Peyer's patch (tissue), 4 donors: ENCODE measurements around the gene AP2B1. TPM values are rescaled to one million over a fixed set of nuclear protein-coding genes. Genes with fewer than 3 reads are reported as not detected.

Source experiments
- DNase-seq, 3 donors: peaks; one replicate each; pipeline ENCODE4 v3.0.0-alpha.2; 2017 to 2019
- H3K27ac ChIP-seq, 4 donors: fragments of 200-600 bp; sonication (generic); one replicate each; pipeline ENCODE4 v1.5.1; 2016 to 2019
- H3K27me3 ChIP-seq, 2 donors: fragments of 200-600 bp; sonication (generic); one replicate each; pipeline ENCODE4 v1.5.1; 2019
- H3K36me3 ChIP-seq, 3 donors: fragments of 200-600 bp; sonication (generic); one replicate each; pipeline ENCODE4 v1.5.1; 2016 to 2019
- H3K4me1 ChIP-seq, 4 donors: fragments of 200-600 bp; sonication (generic); one replicate each; pipeline ENCODE4 v1.5.1; 2016 to 2019
- H3K4me3 ChIP-seq, 4 donors: fragments of 200-600 bp; sonication (generic); 1 replicate in 3 of 4; 2 replicates in 1 of 4; pipeline ENCODE4 v1.5.1; 2016 to 2019; ENCODE audit warnings: mild to moderate bottlenecking in 1 of 4
- H3K9me3 ChIP-seq, 4 donors: fragments of 200-600 bp; sonication (generic); one replicate each; pipeline ENCODE4 v1.5.1; 2016 to 2019; ENCODE audit warnings: mild to moderate bottlenecking in 1 of 4
- CTCF ChIP-seq, 6 experiments: fragments of 450-650 bp in 4 of 6; fragments of 200-600 bp in 2 of 6; sonication (generic) in 1 of 6; IDR thresholded peaks; one replicate each; pipeline ENCODE4 v1.5.1; 2017 to 2019; ENCODE audit warnings: antibody characterized with exemption in 6 of 6, mild to moderate bottlenecking in 3 of 6, moderate library complexity in 1 of 6
- POLR2A ChIP-seq, 2 donors: fragments of 450-650 bp; IDR thresholded peaks; one replicate each; pipeline ENCODE4 v1.5.1; 2017; ENCODE audit warnings: antibody characterized with exemption in 2 of 2, mild to moderate bottlenecking in 2 of 2, moderate library complexity in 2 of 2
- total RNA-seq, 4 donors: library from RNA; depleted of rRNA; stranded (reverse); fragments of >200 nt; gene quantifications; one replicate each; pipeline ENCODE4 v1.1.0, GENCODE V29; 2016

Gene AP2B1
- total RNA-seq, 4 donors from 2014 or later: 46.2 to 75.3 (median 66.6) TPM

GRCh38 chr17:35732806-35733136 is 145.6 kb downstream of the AP2B1 start:
- Histone ChIP-seq H3K4me1 (peaks cover 0 to 7% (median 3%) of the 10 kb centered on the region in 4 donors), H3K4me3 (no peak overlapping the region), H3K9me3 (no peaks in the 10 kb centered on the region), H3K27ac (no peak overlapping the region), H3K27me3 (no peaks in the 10 kb centered on the region), H3K36me3 (no peaks in the 10 kb centered on the region)
- TF ChIP-seq CTCF (IDR thresholded peaks at IDR 0.05) (no peak), POLR2A (IDR thresholded peaks at IDR 0.05) (no peak)
- DNase-seq: no peak

GRCh38 chr17:35733366-35733765 is 146.2 kb downstream of the AP2B1 start:
- no peaks in the 10 kb centered on the region for H3K9me3 ChIP-seq
- no peaks in the 10 kb centered on the region for H3K36me3 ChIP-seq
- peaks cover 0 to 7% (median 3%) of the 10 kb centered on the region in 4 donors for H3K4me1 ChIP-seq
- TF ChIP-seq POLR2A (IDR thresholded peaks at IDR 0.05): no peak
- TF ChIP-seq CTCF (IDR thresholded peaks at IDR 0.05): no peak
- no peaks in the 10 kb centered on the region for H3K27me3 ChIP-seq
- H3K27ac ChIP-seq: no peak overlapping the region
- no peak overlapping the region for H3K4me3 ChIP-seq
- no peak for DNase-seq

GRCh38 chr17:35734396-35734795 is 147.3 kb downstream of the AP2B1 start:
- no peak overlapping the region for H3K27ac ChIP-seq
- DNase-seq: no peak
- H3K27me3 ChIP-seq: no peaks in the 10 kb centered on the region
- no peaks in the 10 kb centered on the region for H3K36me3 ChIP-seq
- H3K9me3 ChIP-seq: no peaks in the 10 kb centered on the region
- H3K4me3 ChIP-seq: no peak overlapping the region
- TF ChIP-seq POLR2A (IDR thresholded peaks at IDR 0.05) (no peak), CTCF (IDR thresholded peaks at IDR 0.05) (no peak)
- peaks cover 0 to 7% (median 3%) of the 10 kb centered on the region in 4 donors for H3K4me1 ChIP-seq

GRCh38 chr17:35735036-35735805 is 148.1 kb downstream of the AP2B1 start:
- Histone ChIP-seq H3K27ac (no peak overlapping the region), H3K27me3 (no peaks in the 10 kb centered on the region), H3K4me3 (no peak overlapping the region), H3K4me1 (peaks cover 0 to 7% (median 3%) of the 10 kb centered on the region in 4 donors), H3K9me3 (no peaks in the 10 kb centered on the region), H3K36me3 (no peaks in the 10 kb centered on the region)
- DNase-seq: no peak
- TF ChIP-seq POLR2A (IDR thresholded peaks at IDR 0.05): no peak

GRCh38 chr17:35736236-35736635 is 149.1 kb downstream of the AP2B1 start:
- H3K27me3 ChIP-seq: peaks cover 0 to 5% of the 10 kb centered on the region in 2 donors
- peaks cover 0 to 12% (median under 1%) of the 10 kb centered on the region in 4 donors for H3K4me1 ChIP-seq
- H3K9me3 ChIP-seq: no peaks in the 10 kb centered on the region
- H3K4me3 ChIP-seq: no peak overlapping the region
- H3K36me3 ChIP-seq: no peaks in the 10 kb centered on the region
- no peak for DNase-seq
- H3K27ac ChIP-seq: no peak overlapping the region
- TF ChIP-seq CTCF (IDR thresholded peaks at IDR 0.05) (no peak), POLR2A (IDR thresholded peaks at IDR 0.05) (no peak)

- DNase-seq: no peak
- no peak for TF ChIP-seq CTCF (IDR thresholded peaks at IDR 0.05)
- TF ChIP-seq POLR2A (IDR thresholded peaks at IDR 0.05): no peak
- no peak overlapping the region for H3K4me3 ChIP-seq
- H3K27ac ChIP-seq: no peak overlapping the region
- no peaks in the 10 kb centered on the region for H3K9me3 ChIP-seq
- H3K4me1 ChIP-seq: peaks cover 0 to 9% (median 0%) of the 10 kb centered on the region in 4 donors
- peaks cover 0 to 10% of the 10 kb centered on the region in 2 donors for H3K27me3 ChIP-seq
- no peaks in the 10 kb centered on the region for H3K36me3 ChIP-seq
These were observed 151.5 kb downstream of the AP2B1 start for GRCh38 chr17:35738519-35739133.
